Neural cell (in vitro differentiated cells): Measurements from ENCODE around the gene SARS2. TPM values are rescaled to one million over a fixed set of nuclear protein-coding genes. Genes with fewer than 3 reads are reported as not detected.

Source experiments
- H2AFZ ChIP-seq: fragments of 200-600, 300-800 bp; sonication (generic), shearing (Covaris generic); 2 replicates; pipeline ENCODE4 v1.6.0; 2014; ENCODE audit warnings: low read depth, mild to moderate bottlenecking, antibody characterized with exemption, low read length, moderate library complexity
- H3F3A ChIP-seq: fragments of 200-600 bp; shearing (Covaris generic); 2 replicates; pipeline ENCODE4 v1.6.1; 2016; ENCODE audit warnings: mild to moderate bottlenecking, moderate library complexity, mixed read lengths, antibody characterized with exemption, low read length; ENCODE audit not compliant: insufficient read depth, poor library complexity, severe bottlenecking
- H3K27ac ChIP-seq: fragments of 200-600, 300-800 bp; sonication (generic), shearing (Covaris generic); 2 replicates; pipeline ENCODE4 v1.5.1; 2014; ENCODE audit warnings: mild to moderate bottlenecking, low read length, moderate library complexity
- H3K27me3 ChIP-seq: fragments of 300-800, 200-600 bp; sonication (generic), shearing (Covaris generic); 2 replicates; pipeline ENCODE4 v1.6.0; 2014; ENCODE audit warnings: mild to moderate bottlenecking, low read depth, low read length, moderate library complexity; ENCODE audit not compliant: insufficient read depth
- H3K36me3 ChIP-seq: fragments of 300-800, 200-600 bp; sonication (generic), shearing (Covaris generic); 2 replicates; pipeline ENCODE4 v1.5.1; 2014; ENCODE audit warnings: mild to moderate bottlenecking, antibody characterized with exemption, low read length, moderate library complexity; ENCODE audit not compliant: insufficient read depth
- H3K4me2 ChIP-seq: fragments of 300-800, 200-600 bp; sonication (generic), shearing (Covaris generic); 2 replicates; pipeline ENCODE4 v1.6.0; 2014; ENCODE audit warnings: mild to moderate bottlenecking, low read length
- H3K4me3 ChIP-seq: fragments of 300-800, 200-600 bp; sonication (generic), shearing (Covaris generic); 2 replicates; pipeline ENCODE4 v1.5.1; 2014; ENCODE audit warnings: mild to moderate bottlenecking, low read length, moderate library complexity
- H3K79me2 ChIP-seq: fragments of 200-600 bp; shearing (Covaris generic); replicated peaks from 2 replicates; pipeline ENCODE4 v1.6.0; 2014; ENCODE audit warnings: mild to moderate bottlenecking, low read length, moderate library complexity; ENCODE audit not compliant: insufficient read depth
- H3K9ac ChIP-seq: fragments of 300-800, 200-600 bp; sonication (generic), shearing (Covaris generic); 2 replicates; pipeline ENCODE4 v1.6.1; 2016; ENCODE audit warnings: mild to moderate bottlenecking, low read length, mixed read lengths
- H3K9me2 ChIP-seq: fragments of 200-600 bp; shearing (Covaris generic); 2 replicates; pipeline ENCODE4 v1.6.1; 2016; ENCODE audit warnings: mild to moderate bottlenecking, low read length, mixed read lengths; ENCODE audit not compliant: insufficient read depth
- H3K9me3 ChIP-seq: fragments of 200-600, 300-800 bp; sonication (generic), shearing (Covaris generic); 2 replicates; pipeline ENCODE4 v1.6.1; 2016; ENCODE audit warnings: mild to moderate bottlenecking, mixed run types, low read length, moderate library complexity, mixed read lengths
- H4K20me1 ChIP-seq: fragments of 200-600 bp; shearing (Covaris generic); 2 replicates; pipeline ENCODE4 v1.6.1; 2016; ENCODE audit warnings: mild to moderate bottlenecking, mixed run types; ENCODE audit not compliant: insufficient read depth
- EP300 ChIP-seq: fragments of 450-650 bp; conservative IDR thresholded peaks from 2 replicates; pipeline ENCODE4 v1.6.1; 2014; ENCODE audit warnings: antibody characterized with exemption, mild to moderate bottlenecking, moderate library complexity; ENCODE audit not compliant: poor library complexity, severe bottlenecking
- EZH2 ChIP-seq: fragments of 200-600, 300-800 bp; shearing (Covaris generic), sonication (generic); IDR thresholded peaks from 2 replicates; pipeline ENCODE4 v1.6.1; 2014; ENCODE audit warnings: antibody characterized with exemption, low read length, borderline replicate concordance, mild to moderate bottlenecking; ENCODE audit not compliant: insufficient read depth, poor library complexity, severe bottlenecking
- MXI1 ChIP-seq: fragments of 450-650 bp; conservative IDR thresholded peaks from 2 replicates; pipeline ENCODE4 v1.6.1; 2014; ENCODE audit warnings: antibody characterized with exemption, mild to moderate bottlenecking; ENCODE audit not compliant: poor library complexity, severe bottlenecking
- POLR2AphosphoS5 ChIP-seq: IDR thresholded peaks from 2 replicates; pipeline ENCODE4 v1.6.1; 2012
- RAD21 ChIP-seq: fragments of 450-650 bp; conservative IDR thresholded peaks from 2 replicates; pipeline ENCODE4 v1.6.1; 2014; ENCODE audit warnings: antibody characterized with exemption, mild to moderate bottlenecking, moderate library complexity
- SMC3 ChIP-seq: fragments of 450-650 bp; conservative IDR thresholded peaks from 2 replicates; pipeline ENCODE4 v1.6.1; 2014; ENCODE audit warnings: antibody characterized with exemption, mild to moderate bottlenecking, moderate library complexity; ENCODE audit not compliant: poor library complexity
- TAF1 ChIP-seq: IDR thresholded peaks from 2 replicates; pipeline ENCODE4 v1.6.1; 2012; ENCODE audit warnings: low read depth
- polyA plus RNA-seq: library from polyadenylated mRNA; depleted of rRNA; stranded (reverse); fragments of >200 nt; gene quantifications from 2 replicates; pipeline ENCODE4 v1.2.3, GENCODE V29; 2014
- TF ChIP-seq, protein P1 (sequence below): IDR thresholded peaks from 2 replicates; pipeline ENCODE4 v1.6.1; 2012; ENCODE audit warnings: borderline replicate concordance
- TF ChIP-seq, protein P2 (sequence below): fragments of 450-650 bp; IDR thresholded peaks from 2 replicates; pipeline ENCODE4 v1.5.1; 2014; ENCODE audit warnings: antibody characterized with exemption, mild to moderate bottlenecking, moderate library complexity; ENCODE audit not compliant: poor library complexity, severe bottlenecking

SARS2 gene
- polyA plus RNA-seq, 1 donor from 2014 or later: 14.6 TPM

DNA sequence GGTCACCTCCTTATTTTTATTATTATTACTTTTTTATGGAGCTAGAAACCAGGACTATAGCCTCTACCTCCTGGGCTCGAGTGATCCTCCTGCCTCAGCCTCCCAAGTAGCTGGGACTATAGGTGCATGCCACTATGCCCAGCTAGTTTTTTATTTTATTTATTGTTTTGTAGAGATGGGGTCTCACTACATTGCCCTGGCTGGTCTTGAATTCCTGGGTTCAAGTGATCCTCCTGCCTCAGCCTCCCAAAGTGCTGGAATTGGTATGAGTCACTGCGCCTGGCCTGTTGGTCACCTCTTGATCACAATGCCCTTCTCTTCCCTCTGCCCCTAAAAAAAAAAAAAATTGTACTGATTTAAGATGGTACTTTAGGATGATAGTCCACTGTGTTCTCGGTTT lies 20.6 kb upstream of the SARS2 start:
- H3K9ac ChIP-seq: no peak overlapping the region
- no peak overlapping the region for H3K4me2 ChIP-seq
- H4K20me1 ChIP-seq: no peaks in the 10 kb centered on the region
- H3K4me3 ChIP-seq: no peak overlapping the region
- no peaks in the 10 kb centered on the region for H3K9me3 ChIP-seq
- TF ChIP-seq TAF1 (no peak), EZH2 (no peak), SMC3 (no peak), MXI1 (no peak), RAD21 (no peak), POLR2AphosphoS5 (no peak), EP300 (no peak)
- TF ChIP-seq, protein P1, sequence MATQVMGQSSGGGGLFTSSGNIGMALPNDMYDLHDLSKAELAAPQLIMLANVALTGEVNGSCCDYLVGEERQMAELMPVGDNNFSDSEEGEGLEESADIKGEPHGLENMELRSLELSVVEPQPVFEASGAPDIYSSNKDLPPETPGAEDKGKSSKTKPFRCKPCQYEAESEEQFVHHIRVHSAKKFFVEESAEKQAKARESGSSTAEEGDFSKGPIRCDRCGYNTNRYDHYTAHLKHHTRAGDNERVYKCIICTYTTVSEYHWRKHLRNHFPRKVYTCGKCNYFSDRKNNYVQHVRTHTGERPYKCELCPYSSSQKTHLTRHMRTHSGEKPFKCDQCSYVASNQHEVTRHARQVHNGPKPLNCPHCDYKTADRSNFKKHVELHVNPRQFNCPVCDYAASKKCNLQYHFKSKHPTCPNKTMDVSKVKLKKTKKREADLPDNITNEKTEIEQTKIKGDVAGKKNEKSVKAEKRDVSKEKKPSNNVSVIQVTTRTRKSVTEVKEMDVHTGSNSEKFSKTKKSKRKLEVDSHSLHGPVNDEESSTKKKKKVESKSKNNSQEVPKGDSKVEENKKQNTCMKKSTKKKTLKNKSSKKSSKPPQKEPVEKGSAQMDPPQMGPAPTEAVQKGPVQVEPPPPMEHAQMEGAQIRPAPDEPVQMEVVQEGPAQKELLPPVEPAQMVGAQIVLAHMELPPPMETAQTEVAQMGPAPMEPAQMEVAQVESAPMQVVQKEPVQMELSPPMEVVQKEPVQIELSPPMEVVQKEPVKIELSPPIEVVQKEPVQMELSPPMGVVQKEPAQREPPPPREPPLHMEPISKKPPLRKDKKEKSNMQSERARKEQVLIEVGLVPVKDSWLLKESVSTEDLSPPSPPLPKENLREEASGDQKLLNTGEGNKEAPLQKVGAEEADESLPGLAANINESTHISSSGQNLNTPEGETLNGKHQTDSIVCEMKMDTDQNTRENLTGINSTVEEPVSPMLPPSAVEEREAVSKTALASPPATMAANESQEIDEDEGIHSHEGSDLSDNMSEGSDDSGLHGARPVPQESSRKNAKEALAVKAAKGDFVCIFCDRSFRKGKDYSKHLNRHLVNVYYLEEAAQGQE: no peak
- TF ChIP-seq, protein P2, sequence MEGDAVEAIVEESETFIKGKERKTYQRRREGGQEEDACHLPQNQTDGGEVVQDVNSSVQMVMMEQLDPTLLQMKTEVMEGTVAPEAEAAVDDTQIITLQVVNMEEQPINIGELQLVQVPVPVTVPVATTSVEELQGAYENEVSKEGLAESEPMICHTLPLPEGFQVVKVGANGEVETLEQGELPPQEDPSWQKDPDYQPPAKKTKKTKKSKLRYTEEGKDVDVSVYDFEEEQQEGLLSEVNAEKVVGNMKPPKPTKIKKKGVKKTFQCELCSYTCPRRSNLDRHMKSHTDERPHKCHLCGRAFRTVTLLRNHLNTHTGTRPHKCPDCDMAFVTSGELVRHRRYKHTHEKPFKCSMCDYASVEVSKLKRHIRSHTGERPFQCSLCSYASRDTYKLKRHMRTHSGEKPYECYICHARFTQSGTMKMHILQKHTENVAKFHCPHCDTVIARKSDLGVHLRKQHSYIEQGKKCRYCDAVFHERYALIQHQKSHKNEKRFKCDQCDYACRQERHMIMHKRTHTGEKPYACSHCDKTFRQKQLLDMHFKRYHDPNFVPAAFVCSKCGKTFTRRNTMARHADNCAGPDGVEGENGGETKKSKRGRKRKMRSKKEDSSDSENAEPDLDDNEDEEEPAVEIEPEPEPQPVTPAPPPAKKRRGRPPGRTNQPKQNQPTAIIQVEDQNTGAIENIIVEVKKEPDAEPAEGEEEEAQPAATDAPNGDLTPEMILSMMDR: no peak
- H3K79me2 ChIP-seq: no peaks in the 10 kb centered on the region
- H3K27ac ChIP-seq: no peak overlapping the region
- H3K27me3 ChIP-seq: no peaks in the 10 kb centered on the region
- no peaks in the 10 kb centered on the region for H3K36me3 ChIP-seq
- no peaks in the 10 kb centered on the region for H3K9me2 ChIP-seq
- H2AFZ ChIP-seq: no peak overlapping the region
- H3F3A ChIP-seq: no peaks in the 10 kb centered on the region

DNA sequence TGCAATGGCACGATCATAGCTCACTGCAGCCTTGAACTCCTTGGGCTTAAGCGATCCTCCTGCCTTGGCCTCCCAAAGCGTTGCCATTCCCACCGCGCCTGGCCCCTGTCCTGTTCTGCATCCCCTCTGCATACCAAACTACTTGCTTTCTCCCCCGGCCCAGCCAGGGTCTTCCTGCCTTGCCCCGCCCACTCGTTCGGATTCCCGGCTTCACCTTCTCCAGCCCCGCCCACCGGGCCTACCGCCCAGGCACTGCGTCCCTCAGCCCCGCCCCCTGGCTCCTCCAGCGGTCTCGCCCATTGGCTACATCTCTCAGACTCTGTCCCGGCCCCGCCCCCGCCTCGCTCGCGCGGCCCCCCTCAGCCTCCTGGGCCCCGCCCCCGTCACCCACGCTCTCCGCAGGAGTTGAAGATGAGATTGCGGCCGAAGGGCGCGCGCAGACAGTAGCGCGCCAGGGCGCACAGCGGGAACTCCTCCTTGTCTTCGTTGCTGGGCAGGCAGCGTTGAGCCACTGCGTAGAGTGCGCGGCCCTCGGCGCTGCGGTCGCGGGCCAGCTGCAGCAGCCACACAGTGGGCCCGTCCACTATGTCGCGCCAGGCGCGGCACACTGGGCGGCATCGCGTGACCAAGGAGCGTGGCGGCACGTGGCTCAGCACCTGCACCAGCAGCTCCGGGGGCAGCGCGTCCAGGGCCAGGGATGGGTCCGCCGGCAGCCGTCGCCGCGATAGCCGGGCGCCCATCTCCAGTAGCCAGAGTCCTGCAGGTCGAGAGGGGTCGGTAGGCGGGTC lies 19.2 kb upstream of the SARS2 start:
- Histone ChIP-seq H3K36me3 (no peaks in the 10 kb centered on the region), H4K20me1 (no peaks in the 10 kb centered on the region), H3K27me3 (no peaks in the 10 kb centered on the region), H3K4me3 (peak overlapping the region; percentile 64), H3K9ac (no peak overlapping the region), H2AFZ (no peak overlapping the region), H3K9me3 (no peaks in the 10 kb centered on the region), H3K79me2 (no peaks in the 10 kb centered on the region), H3K27ac (no peak overlapping the region), H3F3A (no peaks in the 10 kb centered on the region), H3K4me2 (no peak overlapping the region), H3K9me2 (no peaks in the 10 kb centered on the region)
- peak; percentile 27 for TF ChIP-seq MXI1
- TF ChIP-seq, protein P2: no peak
